GM12873 (cell line): ENCODE results near the gene SLC2A8.
A peak's percentile ranks its signal among the peaks of the same experiment; 100 is the strongest.

Experiments used
- TF ChIP-seq, protein P1 (sequence below): IDR thresholded peaks from 2 replicates; pipeline ENCODE4 v1.5.1; 2012; ENCODE audit warnings: low read depth, mild to moderate bottlenecking, moderate library complexity, low read length, control low read depth; ENCODE audit not compliant: insufficient read depth; ENCODE audit errors: missing control alignments

Gene SLC2A8

DNA sequence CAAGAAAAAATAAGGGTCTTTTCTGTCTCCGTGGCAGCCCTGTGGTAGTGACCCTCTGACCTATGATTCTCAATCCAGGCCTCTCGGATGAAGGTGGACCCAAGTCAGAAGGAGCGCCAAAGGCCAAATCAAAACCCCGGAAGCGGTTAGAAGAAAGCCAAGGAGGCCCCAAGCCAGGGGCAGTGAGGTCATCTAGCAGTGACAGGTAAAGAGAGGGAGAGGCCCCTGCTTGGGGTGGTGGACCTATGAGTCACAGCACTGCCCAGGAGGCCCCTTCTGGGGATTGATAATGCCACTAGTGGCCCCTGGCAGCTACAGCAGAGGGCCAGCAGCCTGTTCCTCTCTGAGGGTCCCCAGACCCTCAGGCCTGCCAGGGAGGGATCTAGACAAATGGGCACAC lies 6.4 kb upstream of the SLC2A8 start:
- TF ChIP-seq, protein P1, sequence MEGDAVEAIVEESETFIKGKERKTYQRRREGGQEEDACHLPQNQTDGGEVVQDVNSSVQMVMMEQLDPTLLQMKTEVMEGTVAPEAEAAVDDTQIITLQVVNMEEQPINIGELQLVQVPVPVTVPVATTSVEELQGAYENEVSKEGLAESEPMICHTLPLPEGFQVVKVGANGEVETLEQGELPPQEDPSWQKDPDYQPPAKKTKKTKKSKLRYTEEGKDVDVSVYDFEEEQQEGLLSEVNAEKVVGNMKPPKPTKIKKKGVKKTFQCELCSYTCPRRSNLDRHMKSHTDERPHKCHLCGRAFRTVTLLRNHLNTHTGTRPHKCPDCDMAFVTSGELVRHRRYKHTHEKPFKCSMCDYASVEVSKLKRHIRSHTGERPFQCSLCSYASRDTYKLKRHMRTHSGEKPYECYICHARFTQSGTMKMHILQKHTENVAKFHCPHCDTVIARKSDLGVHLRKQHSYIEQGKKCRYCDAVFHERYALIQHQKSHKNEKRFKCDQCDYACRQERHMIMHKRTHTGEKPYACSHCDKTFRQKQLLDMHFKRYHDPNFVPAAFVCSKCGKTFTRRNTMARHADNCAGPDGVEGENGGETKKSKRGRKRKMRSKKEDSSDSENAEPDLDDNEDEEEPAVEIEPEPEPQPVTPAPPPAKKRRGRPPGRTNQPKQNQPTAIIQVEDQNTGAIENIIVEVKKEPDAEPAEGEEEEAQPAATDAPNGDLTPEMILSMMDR: no peak

DNA sequence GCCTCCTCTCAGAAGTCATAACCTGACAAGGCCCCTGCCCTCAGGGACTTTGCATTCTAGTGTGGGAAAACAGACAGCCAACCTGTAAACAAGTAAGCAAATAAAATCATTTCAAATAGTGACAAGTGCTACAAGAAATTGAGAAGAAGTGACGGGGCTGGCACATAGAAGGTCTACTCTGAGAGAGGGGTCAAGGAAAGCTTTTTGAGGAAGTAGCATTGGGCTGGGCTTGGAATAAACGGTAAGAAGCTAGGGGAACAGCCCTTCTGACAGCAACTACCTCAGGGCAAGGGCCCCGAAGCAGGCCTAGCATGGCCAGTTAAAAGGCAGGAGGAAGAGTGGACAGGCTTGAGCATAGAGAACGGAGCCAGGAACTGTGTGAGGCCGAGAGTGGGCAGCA lies 4.8 kb upstream of the SLC2A8 start:
- TF ChIP-seq, protein P1: no peak

DNA sequence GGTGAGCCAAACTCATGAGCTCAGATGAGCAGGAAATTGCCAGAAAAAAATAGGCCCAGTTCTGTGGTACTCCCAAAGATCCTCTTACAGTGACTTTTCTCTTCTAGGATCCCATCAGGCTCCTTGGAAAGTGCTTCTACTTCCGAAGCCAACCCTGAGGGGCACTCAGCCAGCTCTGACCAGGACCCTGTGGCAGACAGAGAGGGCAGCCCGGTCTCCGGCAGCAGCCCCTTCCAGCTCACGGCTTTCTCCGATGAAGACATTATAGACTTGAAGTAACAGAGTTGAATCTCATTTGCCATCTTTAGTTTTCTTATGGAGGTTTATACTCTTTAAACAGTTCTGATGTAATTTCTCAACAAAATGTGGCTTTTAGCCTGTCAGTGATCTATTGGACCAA lies 4.0 kb upstream of the SLC2A8 start:
- TF ChIP-seq, protein P1: no peak

DNA sequence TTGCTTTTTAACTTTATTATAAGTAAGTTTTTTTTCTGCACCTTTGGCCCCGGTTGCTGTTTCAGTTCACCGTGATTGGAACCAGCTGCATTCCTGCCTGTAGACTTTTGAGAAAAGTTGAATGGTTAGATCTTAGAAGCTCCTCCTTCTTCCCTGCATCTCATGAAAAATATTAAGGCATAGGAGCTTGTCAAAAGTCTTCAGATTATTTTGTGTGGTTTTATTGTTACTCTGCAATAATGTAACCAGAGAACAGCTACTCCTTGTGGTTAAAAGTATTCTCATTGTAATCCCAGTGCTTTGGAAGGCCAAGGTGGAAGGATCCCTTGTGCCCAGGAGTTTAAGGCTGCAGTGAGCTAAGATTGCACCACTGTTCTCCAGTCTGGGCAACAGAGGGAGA lies 3.3 kb upstream of the SLC2A8 start:
- TF ChIP-seq, protein P1: no peak

DNA sequence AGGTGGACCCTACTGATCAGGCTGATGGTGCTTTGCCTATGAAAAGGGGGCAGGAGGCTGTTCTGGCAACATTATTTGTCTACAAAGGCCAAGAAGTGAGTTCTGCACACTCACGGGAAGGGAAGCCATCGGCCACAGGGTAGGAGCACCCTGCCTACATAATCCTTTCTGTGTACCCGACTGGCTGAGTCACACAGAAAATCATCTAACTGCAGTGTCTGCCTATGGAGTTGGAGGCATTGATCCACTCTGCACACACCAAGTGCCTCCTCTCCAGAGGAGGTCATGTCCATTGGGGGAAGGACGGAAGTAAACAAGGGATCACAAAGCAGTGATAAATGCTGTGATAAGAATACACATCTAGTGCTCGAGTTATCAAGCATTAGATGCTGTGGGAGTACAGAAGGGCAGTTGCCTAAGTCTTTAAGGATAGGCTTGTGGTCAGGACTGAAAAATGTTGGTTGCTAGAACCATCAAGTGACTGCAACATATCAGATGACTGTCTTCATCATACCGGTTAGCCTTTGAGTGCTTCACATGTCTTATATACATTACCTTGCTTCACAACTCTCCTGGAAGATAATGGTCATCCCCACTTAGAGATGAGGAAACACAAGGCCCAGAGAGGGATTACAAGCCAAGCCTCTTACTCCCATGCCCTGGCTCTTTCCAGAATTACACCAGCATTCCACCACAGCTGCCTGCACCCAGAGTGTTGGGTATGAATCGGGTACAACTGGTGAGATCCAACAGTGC lies 1.3 kb upstream of the SLC2A8 start:
- TF ChIP-seq, protein P1: no peak

DNA sequence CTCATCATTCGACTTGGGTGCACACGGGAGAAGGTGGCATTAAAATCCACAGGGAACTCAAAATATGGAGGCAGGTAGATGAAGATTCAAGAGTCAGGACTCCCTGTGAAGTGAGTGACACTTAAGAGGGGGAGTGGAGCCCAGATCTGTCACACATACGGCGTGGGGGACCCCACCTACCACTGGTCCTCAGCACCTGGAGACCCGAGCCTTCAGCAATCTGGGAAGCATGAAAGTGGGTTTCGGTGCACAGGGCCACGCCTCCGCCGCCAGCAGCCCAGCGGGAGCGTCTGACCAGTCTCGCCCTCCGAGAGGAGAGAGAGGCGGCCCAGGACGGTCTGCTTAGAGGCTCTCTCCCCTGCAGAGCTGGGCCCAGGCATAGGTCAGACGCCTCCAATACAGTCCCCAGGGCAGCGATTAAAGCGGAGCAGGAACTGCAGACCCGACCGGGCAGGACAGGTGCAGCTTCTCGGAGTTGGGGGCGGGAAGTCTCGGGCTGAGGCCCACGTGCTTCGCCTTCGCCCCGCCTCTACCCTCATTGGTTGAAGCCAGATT lies 639 bp upstream of the SLC2A8 start:
- TF ChIP-seq, protein P1: no peak

DNA sequence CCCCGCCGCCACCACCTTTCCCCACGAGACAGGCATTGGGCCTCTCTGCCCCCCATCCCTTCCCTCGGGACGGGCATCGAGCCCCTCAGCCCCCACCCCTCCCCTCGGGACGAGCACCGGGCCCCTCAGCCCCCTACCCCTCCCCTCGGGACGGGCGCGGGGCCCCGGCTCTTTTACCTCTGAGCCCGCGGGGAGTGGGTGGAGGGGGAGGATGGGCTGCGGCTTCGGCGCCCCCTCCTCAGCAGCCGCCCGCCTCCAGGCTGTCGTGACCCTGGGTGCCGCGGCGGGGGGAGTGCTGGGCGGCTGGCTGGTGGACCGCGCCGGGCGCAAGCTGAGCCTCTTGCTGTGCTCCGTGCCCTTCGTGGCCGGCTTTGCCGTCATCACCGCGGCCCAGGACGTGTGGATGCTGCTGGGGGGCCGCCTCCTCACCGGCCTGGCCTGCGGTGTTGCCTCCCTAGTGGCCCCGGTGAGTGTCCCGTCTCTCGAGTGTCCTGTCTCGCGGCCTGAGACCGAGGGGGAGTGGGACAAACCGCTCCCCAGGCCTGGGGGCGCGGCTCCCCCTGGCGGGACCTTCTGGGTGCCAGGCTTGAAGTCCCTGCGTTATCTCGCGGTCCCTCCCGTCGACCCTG lies 791 bp downstream of the SLC2A8 start:
- TF ChIP-seq, protein P1: peak; percentile 63
